ES-I3 (cell line): ENCODE results near the gene TNRC6B.
A peak's percentile ranks its signal among the peaks of the same experiment; 100 is the strongest.

ENCODE experiments used
- H3K36me3 ChIP-seq: 2 replicates; pipeline ENCODE4 v1.6.1; 2013; ENCODE audit warnings: mild to moderate bottlenecking, low read length, control low read depth, moderate library complexity; ENCODE audit not compliant: insufficient read depth
- H3K4me1 ChIP-seq: 2 replicates; pipeline ENCODE4 v1.6.1; 2013; ENCODE audit warnings: mild to moderate bottlenecking, control low read depth, low read length; ENCODE audit not compliant: insufficient read depth
- H3K9ac ChIP-seq: 2 replicates; pipeline ENCODE4 v1.6.1; 2013; ENCODE audit warnings: low read depth, mild to moderate bottlenecking, low read length, moderate library complexity
- H3K9me3 ChIP-seq: 2 replicates; pipeline ENCODE4 v1.6.1; 2013; ENCODE audit warnings: mild to moderate bottlenecking, low read length, moderate library complexity; ENCODE audit not compliant: control insufficient read depth, insufficient read depth

TNRC6B gene

GRCh38 chr22:40332319-40332781, 154.6 kb downstream of the TNRC6B start:
- peaks cover 25% of the 10 kb centered on the region for H3K4me1 ChIP-seq
- H3K36me3 ChIP-seq: no peaks in the 10 kb centered on the region
- H3K9ac ChIP-seq: no peak overlapping the region
- no peaks in the 10 kb centered on the region for H3K9me3 ChIP-seq

GRCh38 chr22:40334060-40334459, 156.3 kb downstream of the TNRC6B start:
- Histone ChIP-seq H3K9ac (no peak overlapping the region), H3K9me3 (no peaks in the 10 kb centered on the region), H3K4me1 (peaks cover 20% of the 10 kb centered on the region), H3K36me3 (no peaks in the 10 kb centered on the region)

- Histone ChIP-seq H3K9ac (no peak overlapping the region), H3K36me3 (no peaks in the 10 kb centered on the region), H3K4me1 (peaks cover 20% of the 10 kb centered on the region), H3K9me3 (no peaks in the 10 kb centered on the region)
Observed at GRCh38 chr22:40334899-40335298, 157.2 kb downstream of the TNRC6B start.

- peaks cover 20% of the 10 kb centered on the region for H3K4me1 ChIP-seq
- H3K9ac ChIP-seq: no peak overlapping the region
- H3K9me3 ChIP-seq: no peaks in the 10 kb centered on the region
- H3K36me3 ChIP-seq: no peaks in the 10 kb centered on the region
Observed at GRCh38 chr22:40335358-40335757, 157.6 kb downstream of the TNRC6B start.

- H3K4me1 ChIP-seq: no peaks in the 10 kb centered on the region
- no peak overlapping the region for H3K9ac ChIP-seq
- no peaks in the 10 kb centered on the region for H3K9me3 ChIP-seq
- H3K36me3 ChIP-seq: no peaks in the 10 kb centered on the region
Observed at GRCh38 chr22:40340044-40340443, 162.3 kb downstream of the TNRC6B start.

- H3K36me3 ChIP-seq: no peaks in the 10 kb centered on the region
- no peaks in the 10 kb centered on the region for H3K4me1 ChIP-seq
Observed at GRCh38 chr22:40341604-40342003, 163.9 kb downstream of the TNRC6B start.

GRCh38 chr22:40342521-40342920, 164.8 kb downstream of the TNRC6B start:
- Histone ChIP-seq H3K36me3 (no peaks in the 10 kb centered on the region), H3K9me3 (no peaks in the 10 kb centered on the region), H3K9ac (no peak overlapping the region), H3K4me1 (peaks cover under 1% of the 10 kb centered on the region; the same call in 1 of the 2 replicates)

More at GRCh38 chr22:40341604-40342003, 163.9 kb downstream of the TNRC6B start:
- Histone ChIP-seq H3K9me3 (no peaks in the 10 kb centered on the region), H3K9ac (no peak overlapping the region)

- Histone ChIP-seq H3K9ac (peak overlapping the region; percentile 92; the same call in 1 of the 2 replicates), H3K9me3 (no peaks in the 10 kb centered on the region), H3K4me1 (peaks cover 4% of the 10 kb centered on the region; the same call in 1 of the 2 replicates), H3K36me3 (peaks cover 7% of the 10 kb centered on the region)
Observed at GRCh38 chr22:40345271-40345670, 167.5 kb downstream of the TNRC6B start.

GRCh38 chr22:40345815-40346184, 168.1 kb downstream of the TNRC6B start:
- H3K9me3 ChIP-seq: no peaks in the 10 kb centered on the region
- H3K36me3 ChIP-seq: peaks cover 10% of the 10 kb centered on the region
- peak overlapping the region; percentile 92 for H3K9ac ChIP-seq
- peaks cover 4% of the 10 kb centered on the region; the same call in 1 of the 2 replicates for H3K4me1 ChIP-seq

- peak within 1 kb of the TSS; percentile 92 for H3K9ac ChIP-seq
- peaks cover 10% of the 10 kb centered on the region for H3K36me3 ChIP-seq
- no peaks in the 10 kb centered on the region for H3K9me3 ChIP-seq
- H3K4me1 ChIP-seq: peaks cover 4% of the 10 kb centered on the region; the same call in 1 of the 2 replicates
Observed at GRCh38 chr22:40346185-40347118, 168.7 kb downstream of the TNRC6B start, which contains the start of gene ADSL. ADSL (plus strand) TSS chr22:40346500; CDS start chr22:40346559, 59 bp downstream.

- Histone ChIP-seq H3K9ac (peak overlapping the region; percentile 92), H3K36me3 (peaks cover 17% of the 10 kb centered on the region), H3K4me1 (peaks cover 4% of the 10 kb centered on the region; the same call in 1 of the 2 replicates), H3K9me3 (no peaks in the 10 kb centered on the region)
Observed at GRCh38 chr22:40347300-40347699, 169.6 kb downstream of the TNRC6B start.

GRCh38 chr22:40348025-40348658, 170.4 kb downstream of the TNRC6B start:
- Histone ChIP-seq H3K4me1 (peaks cover 4% of the 10 kb centered on the region; the same call in 1 of the 2 replicates), H3K36me3 (peaks cover 17% of the 10 kb centered on the region), H3K9me3 (no peaks in the 10 kb centered on the region), H3K9ac (peak overlapping the region; percentile 92; the same call in 1 of the 2 replicates)

- Histone ChIP-seq H3K9ac (no peak overlapping the region), H3K9me3 (no peaks in the 10 kb centered on the region), H3K36me3 (peaks cover 44% of the 10 kb centered on the region), H3K4me1 (0 out of 2 replicates have a peak, but pooled peaks cover under 1% of the 10 kb centered on the region)
Observed at GRCh38 chr22:40352763-40353162, 175.0 kb downstream of the TNRC6B start.

- no peaks in the 10 kb centered on the region for H3K9me3 ChIP-seq
- no peak overlapping the region for H3K9ac ChIP-seq
- no peaks in the 10 kb centered on the region for H3K4me1 ChIP-seq
- H3K36me3 ChIP-seq: peaks cover 68% of the 10 kb centered on the region
Observed at GRCh38 chr22:40361100-40361499, 183.4 kb downstream of the TNRC6B start.
